SK-N-MC (cell line): ENCODE results near the gene ITPRIPL2.

ENCODE experiments used
- EZH2 ChIP-seq: fragments of 200-600 bp; sonication (generic); IDR thresholded peaks from one replicate; pipeline ENCODE4 v1.6.1; 2017; ENCODE audit warnings: antibody characterized with exemption
- FOXP2 ChIP-seq: optimal IDR thresholded peaks from 2 replicates; pipeline ENCODE3; 2011; ENCODE audit warnings: mild to moderate bottlenecking, moderate library complexity; ENCODE audit not compliant: insufficient read depth; ENCODE audit errors: extremely low read length, control extremely low read depth
- POLR2AphosphoS5 ChIP-seq: IDR thresholded peaks from 2 replicates; pipeline ENCODE4 v1.6.1; 2012; ENCODE audit warnings: mild to moderate bottlenecking, low read depth, low read length, borderline replicate concordance

- no peak for TF ChIP-seq EZH2
- TF ChIP-seq POLR2AphosphoS5 = no peak
- TF ChIP-seq FOXP2 = no peak
These were observed 15.6 kb upstream of the ITPRIPL2 start for GRCh38 chr16:19098173-19098572.
